Mucosa of descending colon (tissue), 3 donors: ENCODE results near the gene SKP2. TPM values are rescaled to one million over a fixed set of nuclear protein-coding genes. Genes with fewer than 3 reads are reported as not detected.

Source experiments
- ATAC-seq: fragments of 200-7000 bp; cut with Tn5 transposase; one replicate; pipeline ENCODE4 v1.9.1; 2020; ENCODE audit warnings: mild to moderate bottlenecking, moderate library complexity
- DNase-seq, 3 donors: peaks; one replicate each; pipeline ENCODE4 v3.0.0-alpha.2; 2020
- H3K36me3 ChIP-seq: fragments of 200-600 bp; one replicate; pipeline ENCODE4 v1.8.0; 2021; ENCODE audit warnings: low read depth, mild to moderate bottlenecking
- H3K4me1 ChIP-seq: fragments of 200-600 bp; one replicate; pipeline ENCODE4 v1.8.0; 2021; ENCODE audit warnings: low read depth, mild to moderate bottlenecking
- H3K4me3 ChIP-seq: fragments of 200-600 bp; one replicate; pipeline ENCODE4 v1.8.0; 2021; ENCODE audit warnings: mild to moderate bottlenecking
- H3K9me3 ChIP-seq: fragments of 200-600 bp; one replicate; pipeline ENCODE4 v1.8.0; 2021; ENCODE audit warnings: mild to moderate bottlenecking
- intact Hi-C, 2 donors: fragments of 100-400 bp; cut with DNase I in 1 of 2; cut with micrococcal nuclease in 1 of 2; formaldehyde crosslinking; loops; one replicate each; pipeline versions ENCODE4 v1.11.0 to v1.11.1; 2022; cut with DNase I, micrococcal nuclease
- total RNA-seq, 3 donors: library from RNA; stranded (reverse); fragmentation: NEBNext Ultra II Directional in 2 of 3; extraction: Animal tissue kit (Norgen Biotek cat#: 25700) in 2 of 3; gene quantifications; one replicate each; pipeline versions ENCODE4 v1.2.1 to v1.2.4, GENCODE V29; 2021 to 2023
- TF ChIP-seq, protein P1 (sequence below): fragments of 200-600 bp; IDR thresholded peaks from one replicate; pipeline ENCODE4 v1.8.0; 2022; ENCODE audit warnings: antibody characterized with exemption, mild to moderate bottlenecking
- donor health status: DM: no; HTN: no; CAD: no; lungs with moderate emphysema.
- donor health status: DM: no; HTN: no; CAD: no.
- donor health status: DM: no; HTN: yes; CAD: no.

The SKP2 gene
- total RNA-seq, 3 donors from 2014 or later = 11.6 to 24.2 (median 16.5) TPM

DNA sequence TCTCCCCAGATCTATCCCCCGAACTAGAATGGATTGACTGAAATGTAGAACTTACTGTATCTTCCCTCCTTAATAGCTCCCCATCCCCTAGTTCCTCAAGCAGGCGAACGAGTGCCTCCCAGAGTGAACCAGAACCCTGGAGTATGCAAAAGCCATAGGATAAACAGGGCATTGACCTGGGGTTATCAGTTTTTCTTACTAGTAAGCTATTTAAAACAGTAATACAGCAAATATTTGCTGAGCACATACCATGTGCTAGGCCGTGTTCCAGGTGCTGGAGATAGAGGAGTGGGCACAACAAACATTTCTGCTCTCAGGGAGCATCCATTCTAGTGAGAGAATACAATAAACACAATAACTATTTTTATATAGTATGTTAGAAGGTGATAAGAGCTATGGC, 1.8 kb downstream of the SKP2 start:
- H3K4me3 ChIP-seq = no peak overlapping the region
- peaks cover 13% of the 10 kb centered on the region for H3K4me1 ChIP-seq

DNA sequence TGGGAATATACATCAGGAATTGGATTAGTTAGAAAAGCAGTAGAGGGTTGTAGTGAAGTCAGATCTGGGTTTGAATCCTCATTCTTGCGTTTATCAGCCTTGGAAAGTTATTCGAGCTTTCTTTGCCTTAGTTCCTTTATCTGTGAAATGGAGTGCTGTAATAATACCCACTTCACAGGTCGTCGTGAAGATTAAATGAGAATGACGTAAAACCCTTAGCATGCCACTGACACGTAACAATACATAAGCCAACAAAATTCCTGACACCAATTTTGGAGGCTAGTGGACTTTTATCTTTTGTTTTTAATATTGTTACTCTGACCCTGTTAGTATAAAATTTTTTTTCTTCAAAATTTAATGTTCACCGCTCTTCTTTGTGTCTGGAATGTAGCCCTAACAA, 3.4 kb downstream of the SKP2 start:
- Histone ChIP-seq H3K4me1 (peaks cover 11% of the 10 kb centered on the region), H3K36me3 (no peaks in the 10 kb centered on the region), H3K4me3 (no peak overlapping the region), H3K9me3 (no peaks in the 10 kb centered on the region)
- TF ChIP-seq, protein P1, sequence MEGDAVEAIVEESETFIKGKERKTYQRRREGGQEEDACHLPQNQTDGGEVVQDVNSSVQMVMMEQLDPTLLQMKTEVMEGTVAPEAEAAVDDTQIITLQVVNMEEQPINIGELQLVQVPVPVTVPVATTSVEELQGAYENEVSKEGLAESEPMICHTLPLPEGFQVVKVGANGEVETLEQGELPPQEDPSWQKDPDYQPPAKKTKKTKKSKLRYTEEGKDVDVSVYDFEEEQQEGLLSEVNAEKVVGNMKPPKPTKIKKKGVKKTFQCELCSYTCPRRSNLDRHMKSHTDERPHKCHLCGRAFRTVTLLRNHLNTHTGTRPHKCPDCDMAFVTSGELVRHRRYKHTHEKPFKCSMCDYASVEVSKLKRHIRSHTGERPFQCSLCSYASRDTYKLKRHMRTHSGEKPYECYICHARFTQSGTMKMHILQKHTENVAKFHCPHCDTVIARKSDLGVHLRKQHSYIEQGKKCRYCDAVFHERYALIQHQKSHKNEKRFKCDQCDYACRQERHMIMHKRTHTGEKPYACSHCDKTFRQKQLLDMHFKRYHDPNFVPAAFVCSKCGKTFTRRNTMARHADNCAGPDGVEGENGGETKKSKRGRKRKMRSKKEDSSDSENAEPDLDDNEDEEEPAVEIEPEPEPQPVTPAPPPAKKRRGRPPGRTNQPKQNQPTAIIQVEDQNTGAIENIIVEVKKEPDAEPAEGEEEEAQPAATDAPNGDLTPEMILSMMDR = no peak
- DNase-seq = no peak
- intact Hi-C loops = no loop called here
- ATAC-seq = no peak

More for the DNA sequence above, 1.8 kb downstream of the SKP2 start:
- H3K36me3 ChIP-seq = no peaks in the 10 kb centered on the region
- intact Hi-C loops = no loop called here
- TF ChIP-seq, protein P1 = no peak
- no peaks in the 10 kb centered on the region for H3K9me3 ChIP-seq
- DNase-seq (no peak), ATAC-seq (no peak)

DNA sequence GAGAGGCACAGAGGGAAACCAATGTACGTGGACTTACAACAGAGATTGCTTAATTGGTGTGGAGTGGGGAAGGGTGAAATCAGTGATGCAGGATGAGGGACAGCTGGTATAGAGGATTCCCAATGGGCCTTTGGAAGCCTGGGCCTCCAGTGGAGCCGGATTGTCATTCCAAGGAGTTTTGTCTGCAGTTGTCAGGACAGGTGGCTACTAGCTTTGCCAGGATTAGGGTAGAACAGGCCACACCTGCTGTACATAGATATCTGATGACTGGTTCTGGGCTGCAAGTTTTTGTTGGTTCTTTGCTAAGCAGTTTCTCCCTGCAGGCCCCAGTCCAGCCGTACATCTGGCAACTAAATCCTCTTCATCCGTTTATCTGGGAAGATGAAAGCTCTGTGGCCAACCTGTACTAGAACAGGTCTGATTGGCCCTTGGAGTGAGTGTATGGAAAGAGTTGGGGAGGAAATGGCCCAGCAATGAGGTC, 4.2 kb downstream of the SKP2 start:
- ATAC-seq (no peak), DNase-seq (no peak)
- TF ChIP-seq, protein P1 = no peak

DNA sequence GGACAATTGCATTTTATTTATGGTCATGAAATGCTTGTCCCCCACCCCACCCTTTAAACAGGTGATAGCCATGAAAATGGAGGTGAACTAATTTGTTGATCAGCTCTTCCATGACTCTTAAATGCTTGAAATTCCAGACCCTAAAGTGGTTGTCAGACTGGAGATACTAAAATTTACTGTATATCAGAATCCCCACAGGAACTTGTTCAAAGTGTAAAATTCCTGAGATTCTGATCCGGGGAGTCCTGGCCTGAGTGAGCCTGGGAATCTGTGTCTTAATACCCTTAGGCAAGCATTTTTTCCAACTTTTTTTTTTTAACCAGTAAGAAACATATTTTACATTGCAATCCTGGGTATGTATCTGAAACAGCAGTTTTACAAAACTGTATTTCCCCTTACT, 4.7 kb downstream of the SKP2 start:
- intact Hi-C loops = no loop called here
- H3K4me1 ChIP-seq = peaks cover 6% of the 10 kb centered on the region
- ATAC-seq = no peak

More for the DNA sequence above, 4.2 kb downstream of the SKP2 start:
- H3K4me1 ChIP-seq = peaks cover 6% of the 10 kb centered on the region
- no peaks in the 10 kb centered on the region for H3K9me3 ChIP-seq
- intact Hi-C loops = no loop called here
- no peaks in the 10 kb centered on the region for H3K36me3 ChIP-seq
- H3K4me3 ChIP-seq = no peak overlapping the region

DNA sequence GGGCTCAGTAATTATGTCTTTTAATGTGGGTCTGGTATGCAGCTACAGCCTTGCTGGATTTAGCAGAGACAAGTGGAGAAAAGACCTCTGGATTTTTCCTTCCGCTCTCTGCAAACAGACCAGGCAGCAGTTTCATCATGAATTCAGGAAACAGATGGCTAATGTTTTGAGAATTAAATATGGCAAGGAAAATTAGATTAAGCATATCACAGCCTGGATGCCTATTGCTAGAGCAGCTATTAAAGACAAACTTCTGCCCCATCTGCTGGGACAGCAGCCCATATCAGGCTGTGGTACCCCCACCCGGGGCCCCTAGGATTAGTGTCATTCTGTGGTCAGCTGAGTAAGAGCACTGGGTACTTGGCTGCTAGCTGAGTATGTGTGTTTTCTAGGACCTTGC, 6.2 kb downstream of the SKP2 start:
- H3K4me1 ChIP-seq = no peaks in the 10 kb centered on the region
- ATAC-seq (no peak), DNase-seq (no peak)
- H3K9me3 ChIP-seq = no peaks in the 10 kb centered on the region
- no peaks in the 10 kb centered on the region for H3K36me3 ChIP-seq
- H3K4me3 ChIP-seq = no peak overlapping the region
- intact Hi-C loops = no loop called here
- TF ChIP-seq, protein P1 = no peak

More for the DNA sequence above, 4.7 kb downstream of the SKP2 start:
- H3K36me3 ChIP-seq = no peaks in the 10 kb centered on the region
- DNase-seq = no peak
- no peaks in the 10 kb centered on the region for H3K9me3 ChIP-seq
- H3K4me3 ChIP-seq = no peak overlapping the region
- TF ChIP-seq, protein P1 = no peak

DNA sequence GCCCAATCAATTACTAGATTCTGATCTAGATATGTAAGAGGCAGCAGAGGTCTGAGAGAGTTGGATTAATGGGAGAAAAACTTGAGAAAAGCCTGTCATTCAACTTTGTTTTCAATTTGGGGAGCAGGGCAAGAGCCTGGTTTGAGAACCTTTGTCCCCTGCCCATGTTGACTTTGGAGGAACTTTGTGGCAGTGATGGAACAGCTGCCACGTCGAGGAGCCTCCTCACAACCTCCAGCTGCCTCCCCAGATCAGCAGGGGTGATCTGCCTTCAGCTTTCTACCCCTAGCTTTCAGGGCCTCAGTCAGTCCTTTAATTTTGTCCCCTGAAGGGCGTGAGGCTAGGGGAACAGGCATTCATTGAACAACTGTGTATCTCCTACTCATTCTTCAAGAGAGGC, 8.7 kb downstream of the SKP2 start:
- Histone ChIP-seq H3K36me3 (no peaks in the 10 kb centered on the region), H3K9me3 (no peaks in the 10 kb centered on the region), H3K4me3 (no peak overlapping the region), H3K4me1 (no peaks in the 10 kb centered on the region)
- TF ChIP-seq, protein P1 = no peak
- intact Hi-C loops = no loop called here
- no peak for ATAC-seq
- DNase-seq = no peak
